K562 (cell line): ENCODE data around the gene BACH1. TPM values are rescaled to one million over a fixed set of nuclear protein-coding genes. Genes with fewer than 3 reads are reported as not detected.

ENCODE experiments used
- ATAC-seq: fragments of 200-7000 bp; cut with Tn5 transposase; 3 replicates; pipeline ENCODE4 v1.9.1; 2020; ENCODE audit warnings: moderate library complexity
- BruUV-seq: library from RNA; stranded (reverse); fragments of 400-500 nt; replicated peaks from 2 replicates; lab custom pipeline; 2021; lab: Mats Ljungman, UMichigan
- CTCF ChIA-PET: fragments of 300-600 bp; formaldehyde crosslinking; extraction: SDS; loops from one replicate; lab custom pipeline; 2021; ENCODE audit warnings: low intra/inter-chr PET ratio; lab: Yijun Ruan, JAX
- POLR2A ChIA-PET: fragments of 300-600, 350-650 bp; sonication (Branson Sonifier 250); formaldehyde crosslinking; extraction: SDS; loops from one replicate; lab custom pipeline; 2021; ENCODE audit warnings: antibody characterized with exemption, inconsistent platforms; lab: Yijun Ruan, JAX
- DNase-seq, 4 experiments: peaks; one replicate each; pipeline versions ENCODE4 v3.0.0 to v3.0.0-alpha.2; 2011 to 2018; ENCODE audit warnings: low spot score in 3 of 4, mixed read lengths in 3 of 4; ENCODE audit errors: extremely low read depth in 1 of 4
- FAIRE-seq: peaks from 2 replicates; lab custom pipeline; 2011; peaks lifted over from hg19 to GRCh38; lab: Jason Lieb, UNC
- H2AFZ ChIP-seq: 2 replicates; pipeline ENCODE4 v1.6.0; 2011; ENCODE audit warnings: low read depth, low read length, control low read depth, inconsistent platforms
- H3K27ac ChIP-seq: fragments of 200-600 bp; 3 replicates; pipeline ENCODE4 v1.8.0; 2011; ENCODE audit warnings: low read depth, mild to moderate bottlenecking, control low read depth, inconsistent platforms, low read length, moderate library complexity, mixed read lengths; ENCODE audit errors: extremely low read depth
- H3K27me3 ChIP-seq, 2 experiments: fragments of 300-600 bp in 1 of 2; 2 replicates in 1 of 2; 3 replicates in 1 of 2; pipeline versions ENCODE4 v1.6.0 to v1.8.0; 2011; ENCODE audit warnings: inconsistent platforms in 2 of 2, low read length in 2 of 2, mild to moderate bottlenecking in 1 of 2, mixed read lengths in 1 of 2, moderate library complexity in 1 of 2; ENCODE audit not compliant: control insufficient read depth in 2 of 2, insufficient read depth in 2 of 2
- H3K36me3 ChIP-seq: fragments of 300-600 bp; 3 replicates; pipeline ENCODE4 v1.8.0; 2011; ENCODE audit warnings: mild to moderate bottlenecking, low read length, inconsistent platforms; ENCODE audit not compliant: control insufficient read depth, insufficient read depth
- H3K4me1 ChIP-seq, 2 experiments: fragments of 200-600 bp in 1 of 2; replicated peaks in 1 of 2; 2 replicates in 1 of 2; 3 replicates in 1 of 2; pipeline versions ENCODE4 v1.5.1 to v1.8.0; 2011; ENCODE audit warnings: inconsistent platforms in 2 of 2, low read length in 2 of 2, mild to moderate bottlenecking in 1 of 2, mixed read lengths in 1 of 2, moderate library complexity in 1 of 2; ENCODE audit not compliant: control insufficient read depth in 2 of 2, insufficient read depth in 2 of 2
- H3K4me2 ChIP-seq: 2 replicates; pipeline ENCODE4 v1.6.1; 2011; ENCODE audit warnings: low read length, control low read depth, inconsistent platforms, mixed read lengths; ENCODE audit not compliant: insufficient read depth
- H3K4me3 ChIP-seq: fragments of 200-600 bp; sonication (generic), shearing (Covaris generic); 2 replicates; pipeline ENCODE4 v1.5.1; 2016; ENCODE audit warnings: control low read depth, inconsistent platforms
- H3K79me2 ChIP-seq: fragments of 200-600 bp; 3 replicates; pipeline ENCODE4 v1.8.0; 2011; ENCODE audit warnings: low read length, inconsistent platforms; ENCODE audit not compliant: control insufficient read depth, insufficient read depth
- H3K9ac ChIP-seq, 2 experiments: 2 replicates each; pipeline versions ENCODE4 v1.6.0 to v1.6.1; 2011; ENCODE audit warnings: low read depth in 2 of 2, low read length in 2 of 2, control low read depth in 1 of 2, inconsistent platforms in 1 of 2, mild to moderate bottlenecking in 1 of 2, mixed read lengths in 1 of 2; ENCODE audit not compliant: insufficient read depth in 1 of 2
- H3K9me1 ChIP-seq: one replicate; pipeline ENCODE4 v1.6.0; 2011; ENCODE audit warnings: inconsistent platforms, mild to moderate bottlenecking, low read length, moderate library complexity; ENCODE audit not compliant: control insufficient read depth, insufficient read depth
- H3K9me3 ChIP-seq: replicated peaks from 2 replicates; pipeline ENCODE4 v1.5.1; 2011; ENCODE audit warnings: low read depth, low read length, inconsistent platforms; ENCODE audit not compliant: control insufficient read depth, insufficient read depth
- H4K20me1 ChIP-seq: replicated peaks from 2 replicates; pipeline ENCODE4 v1.6.1; 2011; ENCODE audit warnings: low read length, inconsistent platforms, mixed read lengths; ENCODE audit not compliant: control insufficient read depth, insufficient read depth
- ATF7 ChIP-seq: fragments of 450-650 bp; IDR thresholded peaks from 2 replicates; pipeline ENCODE4 v1.7.1; 2014; ENCODE audit warnings: mild to moderate bottlenecking, moderate library complexity
- HDAC3 ChIP-seq: fragments of 450-650 bp; IDR thresholded peaks from 2 replicates; pipeline ENCODE4 v1.6.1; 2018; ENCODE audit warnings: borderline replicate concordance, mild to moderate bottlenecking, moderate library complexity; ENCODE audit not compliant: partially characterized antibody
- ILK ChIP-seq: fragments of 450-650 bp; IDR thresholded peaks from 2 replicates; pipeline ENCODE4 v1.6.1; 2016; ENCODE audit warnings: missing genetic modification characterization, low read depth, mild to moderate bottlenecking, missing compliant biosample characterization, moderate library complexity, borderline replicate concordance
- MYC ChIP-seq, 2 experiments: fragments of 250-450 bp in 1 of 2; sonication (Bioruptor Pico) in 1 of 2; IDR thresholded peaks; 2 replicates each; pipeline versions ENCODE4 v1.5.1 to v1.6.1; 2012 to 2021; ENCODE audit warnings: low read depth in 2 of 2, borderline replicate concordance in 1 of 2, improper control_type of control experiment in 1 of 2, low read length in 1 of 2, mild to moderate bottlenecking in 1 of 2, moderate library complexity in 1 of 2
- NR2C1 ChIP-seq, 2 experiments: fragments of 450-650 bp; IDR thresholded peaks; 2 replicates each; pipeline ENCODE4 v1.6.1; 2017; ENCODE audit warnings: mild to moderate bottlenecking in 2 of 2, antibody characterized with exemption in 1 of 2, inconsistent platforms in 1 of 2, missing compliant biosample characterization in 1 of 2, missing genetic modification characterization in 1 of 2
- PHTF2 ChIP-seq: fragments of 250-450 bp; sonication (Bioruptor Pico); IDR thresholded peaks from 2 replicates; pipeline ENCODE4 v1.5.0; 2021; ENCODE audit warnings: mild to moderate bottlenecking
- ZBTB40 ChIP-seq, 2 experiments: fragments of 450-650 bp in 1 of 2; sonication (generic) in 1 of 2; formaldehyde crosslinking in 1 of 2; IDR thresholded peaks; 2 replicates each; pipeline versions ENCODE4 v1.7.1 to v1.9.0; 2016 to 2022; ENCODE audit warnings: inconsistent platforms in 1 of 2, mild to moderate bottlenecking in 1 of 2, missing genetic modification reagents in 1 of 2
- ZSCAN29 ChIP-seq: fragments of 450-650 bp; IDR thresholded peaks from 2 replicates; pipeline ENCODE4 v1.6.1; 2017
- WGBS: fragments of 100-300 bp; shearing (Covaris generic); methylation state at CpG from one replicate; pipeline ENCODE4 v1.1.6; 2016; ENCODE audit warnings: low coverage, mixed read lengths; ENCODE audit not compliant: insufficient coverage; ENCODE audit errors: missing lambda C conversion rate; 5-methylcytosine and 5-hydroxymethylcytosine counted together
- in situ Hi-C: fragments of 300-500 bp; cut with MboI; formaldehyde crosslinking; loops from 4 replicates; pipeline ENCODE4 v1.15.0; 2018; ENCODE audit warnings: inconsistent platforms, mixed read lengths
- intact Hi-C: fragments of 100-400 bp; cut with micrococcal nuclease; formaldehyde crosslinking; loops from 2 replicates; pipeline ENCODE4 v1.14.2; 2022
- polyA plus RNA-seq, 8 experiments: library from polyadenylated mRNA; depleted of rRNA in 4 of 8; stranded (reverse) in 5 of 8; unstranded in 3 of 8; fragments of >200 nt; fragmentation: Nextera tagmentation in 2 of 8; fragmentation: Illumina TruSeq in 1 of 8; extraction: Ambion mirVana in 2 of 8; extraction: Trizol in 1 of 8; gene quantifications; 2 replicates each; pipeline versions ENCODE4 v1.2.1 to v1.2.3, GENCODE V29; 2011 to 2014; ENCODE audit warnings: inconsistent platforms in 1 of 8, missing spikeins in 1 of 8
- total RNA-seq, 7 experiments: library from RNA; depleted of rRNA in 6 of 7; stranded (reverse); fragments of >200 nt in 6 of 7; fragmentation: Illumina TruSeq in 2 of 7; extraction: Trizol in 2 of 7; gene quantifications; 2 replicates each; pipeline versions ENCODE4 v1.2.1 to v1.2.3, GENCODE V29; 2011 to 2021; ENCODE audit warnings: low replicate concordance in 1 of 7

Gene BACH1
- total and polyA plus RNA-seq, 9 of the 15 experiments (the other 6 are each of a cell fraction or from before 2014, with no cell fraction given) = 10.6 to 58.5 (median 28.6) TPM

GRCh38 chr21:29316029-29316742 lies 17.5 kb downstream of the BACH1 start:
- intact Hi-C loops = no loop called here
- Histone ChIP-seq H3K4me3 (no peak overlapping the region), H3K36me3 (peaks cover 45% of the 10 kb centered on the region), H4K20me1 (no peaks in the 10 kb centered on the region), H2AFZ (peak overlapping the region; percentile 36; the same call in 1 of the 2 replicates), H3K4me2 (peak overlapping the region; percentile 70), H3K4me1 (peaks cover 8 to 71% of the 10 kb centered on the region in 2 experiments; a peak in 4 of 5 replicates), H3K27ac (peak overlapping the region; percentile 79), H3K9ac (peak overlapping the region in 1 of 2 experiments; percentile 65; a peak in 2 of 4 replicates), H3K9me3 (peaks cover 20% of the 10 kb centered on the region), H3K9me1 (no peaks in the 10 kb centered on the region), H3K79me2 (peaks cover 100% of the 10 kb centered on the region), H3K27me3 (no peaks in the 10 kb centered on the region)
- WGBS = 0% methylated on average over 3 of the region's 3 CpGs
- BruUV-seq = no TSS peak
- no peak for FAIRE-seq
- ChIA-PET POLR2A (interaction anchor here (0.7 to 11.6 kb wide), 5 partner anchors 8 to 1574 kb away, joined by 3 to 220 read pairs (median 3); partner anchors contain the start of gene BACH1), CTCF (no interaction called here)
- peak in 2 of 4 experiments; percentile 43 to 50 for DNase-seq
- ATAC-seq = peak; percentile 40
- in situ Hi-C loops = no loop called here
- TF ChIP-seq MYC (IDR thresholded peaks at IDR 0.05; ENCODE audit: low read depth, low read length) (peak; percentile 45; the same call in 1 of the 2 replicates), MYC (CRISPR knock-in tag; IDR thresholded peaks at IDR 0.05; ENCODE audit: borderline replicate concordance, low read depth) (no peak), ATF7 (0 out of 2 replicates have a peak, but pooled peaks have one; percentile 10), NR2C1 (IDR thresholded peaks at IDR 0.05) (peak; percentile 32), NR2C1 (tag; IDR thresholded peaks at IDR 0.05) (no peak; the same call in 1 of the 2 replicates), HDAC3 (peak; percentile 48), ZSCAN29 (no peak), PHTF2 (CRISPR knock-in tag) (0 out of 2 replicates have a peak, but pooled peaks have one; percentile 33), ZBTB40 (IDR thresholded peaks at IDR 0.05) (peak; percentile 32; the same call in 1 of the 2 replicates), ZBTB40 (CRISPR knock-in tag; IDR thresholded peaks at IDR 0.05) (no peak), ILK (tag) (no peak)
